IPS DF 19.7 (cell line): ENCODE results near the gene MX2.
"Not testable (repeated sequence)": the region's sequence is repeated elsewhere in the genome, so short reads cannot be mapped to it uniquely, and the experiment has no call there.

ENCODE experiments used
- DNase-seq: peaks from one replicate; pipeline ENCODE4 v3.0.0-alpha.2; 2013; ENCODE audit warnings: low read depth, low spot score

Gene MX2

DNA sequence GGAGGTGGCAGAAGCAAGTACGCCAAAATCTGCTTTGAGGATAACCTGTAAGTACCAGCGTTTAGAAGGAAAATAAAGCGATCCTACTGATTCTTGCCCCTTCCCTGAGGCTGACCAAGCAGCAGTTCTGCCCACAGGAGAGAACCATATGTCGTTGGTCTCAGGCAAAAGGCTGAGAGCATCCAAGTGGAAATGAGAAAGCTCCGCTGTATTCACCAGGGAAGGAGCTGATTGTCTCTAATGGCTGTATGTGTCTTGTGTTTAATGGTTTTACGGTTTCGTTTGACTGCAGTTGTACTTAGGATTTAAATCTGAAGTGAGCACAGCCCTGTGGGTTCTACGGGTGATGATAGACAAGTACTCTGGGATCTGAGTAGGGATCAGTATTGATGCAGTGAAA, 23.4 kb upstream of the MX2 start:
- no peak for DNase-seq

DNA sequence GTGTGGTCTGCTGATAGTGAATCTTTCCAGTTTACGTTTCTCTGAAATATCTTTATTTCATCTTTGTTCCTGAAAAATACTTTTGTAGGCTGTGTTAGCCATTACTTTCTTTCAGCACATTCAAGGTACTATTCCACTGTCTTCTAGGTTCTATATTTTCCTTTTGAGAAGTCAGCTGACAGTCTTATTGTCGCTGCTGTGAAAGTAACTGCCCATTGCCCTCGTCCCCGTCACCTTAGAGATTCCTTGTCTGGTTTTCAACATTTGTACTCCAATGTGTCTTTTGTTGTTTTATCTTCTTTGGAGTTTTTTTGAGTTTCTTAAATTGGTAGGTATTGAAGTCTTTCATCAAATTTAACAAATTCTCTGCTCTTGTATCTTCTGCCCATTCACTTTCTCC, 19.8 kb upstream of the MX2 start:
- DNase-seq = no peak

DNA sequence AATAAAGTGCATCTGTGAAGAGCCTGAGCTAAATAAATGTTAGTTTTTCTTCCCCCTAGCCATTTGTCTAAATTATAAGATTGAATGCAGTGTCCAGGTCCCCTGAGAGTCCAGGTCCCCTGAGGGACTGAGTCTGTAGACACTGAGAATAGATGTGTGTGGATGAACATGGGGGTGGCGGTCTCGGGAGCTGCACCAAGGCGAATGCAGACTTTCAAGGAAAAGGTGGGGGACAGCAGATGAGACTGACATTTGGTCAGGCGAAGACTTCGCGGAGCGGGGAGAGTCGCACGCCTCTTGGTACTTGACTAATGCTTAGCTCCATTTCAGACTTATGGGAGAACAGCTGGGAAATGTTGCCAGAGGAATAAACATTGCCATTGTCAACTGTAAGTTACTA, 17.7 kb upstream of the MX2 start:
- DNase-seq = no peak

DNA sequence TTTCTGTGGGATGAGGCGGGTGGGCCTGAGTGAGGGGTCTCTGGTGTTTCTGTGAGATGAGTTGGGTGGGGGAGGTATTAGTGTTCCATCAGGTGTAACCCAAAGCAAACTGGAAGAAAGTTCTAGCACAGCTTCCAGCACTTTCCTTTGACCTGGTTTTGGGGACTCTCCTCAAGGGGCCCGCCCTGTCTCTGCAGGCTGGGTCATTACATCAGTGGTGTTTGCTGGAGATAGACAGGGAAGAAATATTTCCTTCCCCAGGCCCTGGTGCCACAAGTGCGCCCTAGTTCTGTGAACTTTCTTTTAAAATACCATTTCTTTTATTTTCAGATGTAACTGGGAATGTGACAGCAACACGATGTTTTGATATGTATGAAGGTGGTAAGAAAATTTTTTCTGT, 16.5 kb upstream of the MX2 start:
- no peak for DNase-seq

DNA sequence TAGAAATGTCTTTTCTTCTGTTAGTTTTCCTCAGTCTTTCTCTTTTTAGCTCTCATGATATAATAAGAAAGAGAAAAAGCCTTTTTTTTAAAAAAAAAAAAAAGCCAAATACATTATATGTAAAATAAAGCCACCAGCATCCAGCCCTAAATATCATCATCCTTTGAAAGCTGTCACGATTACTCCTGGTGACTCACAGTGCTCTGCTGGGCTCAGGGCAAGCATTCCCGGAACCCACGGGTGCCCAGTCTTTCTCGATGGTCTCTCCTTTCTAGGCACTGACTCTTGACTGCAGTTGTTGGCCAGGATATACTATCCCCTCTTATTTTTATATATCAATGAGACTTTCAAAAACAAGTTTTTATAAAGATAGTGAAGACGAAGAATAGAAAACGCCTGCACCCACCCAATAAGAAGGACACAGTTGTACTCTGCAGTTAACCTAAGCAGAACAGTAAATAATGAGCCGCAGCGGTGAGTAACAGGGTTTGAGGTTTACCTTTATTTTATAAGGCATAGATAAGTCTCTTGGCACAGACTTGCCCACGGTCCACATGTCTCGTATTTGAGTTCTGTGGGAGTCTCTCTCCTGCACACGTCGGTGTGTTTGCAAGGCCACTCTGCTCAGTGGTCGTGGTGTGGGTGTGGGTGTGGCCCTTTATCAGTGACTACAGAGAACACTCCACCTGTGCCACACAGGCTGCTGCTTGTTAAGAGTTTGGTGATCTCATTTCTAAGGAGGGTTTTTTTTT, 15.7 kb upstream of the MX2 start:
- no peak for DNase-seq

DNA sequence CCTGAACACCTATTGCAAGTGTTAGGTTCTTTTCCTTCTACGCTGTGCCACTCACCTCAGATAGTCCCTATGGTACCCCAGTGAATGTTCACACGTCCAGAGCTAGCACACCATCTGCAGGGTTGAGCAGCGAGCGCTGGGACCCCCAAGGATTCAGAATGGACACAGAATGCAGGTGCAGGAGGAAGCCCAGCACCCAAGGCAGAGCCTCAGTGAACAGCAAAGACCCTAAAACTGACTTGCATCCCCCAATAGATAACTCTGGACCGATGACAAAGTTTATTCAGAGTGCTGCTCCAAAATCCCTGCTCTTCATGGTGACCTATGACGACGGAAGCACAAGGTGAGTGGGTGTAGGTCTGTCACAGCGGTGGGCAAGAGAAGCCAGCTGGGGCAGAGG, 15.1 kb upstream of the MX2 start:
- no peak for DNase-seq

DNA sequence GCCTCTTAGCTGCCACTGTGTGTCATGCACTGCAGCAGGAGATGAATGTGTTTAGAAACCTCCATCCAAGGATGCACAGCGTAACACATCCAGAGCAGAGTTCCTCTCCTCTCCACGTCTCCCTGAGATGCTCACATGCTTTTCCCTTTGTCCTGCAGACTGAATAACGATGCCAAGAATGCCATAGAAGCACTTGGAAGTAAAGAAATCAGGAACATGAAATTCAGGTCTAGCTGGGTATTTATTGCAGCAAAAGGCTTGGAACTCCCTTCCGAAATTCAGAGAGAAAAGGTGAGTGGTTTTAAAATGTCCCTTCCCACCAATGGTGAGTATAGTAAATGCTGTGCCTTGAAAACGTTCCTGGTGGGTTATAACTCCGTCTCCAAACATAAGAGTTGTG, 13.4 kb upstream of the MX2 start:
- no peak for DNase-seq

DNA sequence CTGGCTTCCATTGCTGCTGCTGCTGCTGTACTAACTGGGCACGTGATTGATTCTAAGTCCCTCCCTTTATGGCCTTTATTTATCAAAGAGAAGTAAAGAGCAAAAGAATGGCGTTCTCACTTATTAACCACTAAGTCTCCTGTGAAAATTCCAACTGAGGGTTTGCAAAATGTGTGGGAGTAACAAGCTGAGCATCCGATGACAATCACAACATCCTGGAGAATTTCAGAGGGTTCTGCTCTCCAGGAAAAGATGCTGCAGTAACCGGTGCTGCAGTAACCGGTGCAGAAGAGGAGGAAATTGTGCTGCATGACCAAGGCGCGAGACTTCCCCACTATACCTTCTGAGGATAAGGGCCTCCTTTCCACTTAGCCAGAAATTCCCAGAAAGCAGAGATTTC, 12.7 kb upstream of the MX2 start:
- no peak for DNase-seq

DNA sequence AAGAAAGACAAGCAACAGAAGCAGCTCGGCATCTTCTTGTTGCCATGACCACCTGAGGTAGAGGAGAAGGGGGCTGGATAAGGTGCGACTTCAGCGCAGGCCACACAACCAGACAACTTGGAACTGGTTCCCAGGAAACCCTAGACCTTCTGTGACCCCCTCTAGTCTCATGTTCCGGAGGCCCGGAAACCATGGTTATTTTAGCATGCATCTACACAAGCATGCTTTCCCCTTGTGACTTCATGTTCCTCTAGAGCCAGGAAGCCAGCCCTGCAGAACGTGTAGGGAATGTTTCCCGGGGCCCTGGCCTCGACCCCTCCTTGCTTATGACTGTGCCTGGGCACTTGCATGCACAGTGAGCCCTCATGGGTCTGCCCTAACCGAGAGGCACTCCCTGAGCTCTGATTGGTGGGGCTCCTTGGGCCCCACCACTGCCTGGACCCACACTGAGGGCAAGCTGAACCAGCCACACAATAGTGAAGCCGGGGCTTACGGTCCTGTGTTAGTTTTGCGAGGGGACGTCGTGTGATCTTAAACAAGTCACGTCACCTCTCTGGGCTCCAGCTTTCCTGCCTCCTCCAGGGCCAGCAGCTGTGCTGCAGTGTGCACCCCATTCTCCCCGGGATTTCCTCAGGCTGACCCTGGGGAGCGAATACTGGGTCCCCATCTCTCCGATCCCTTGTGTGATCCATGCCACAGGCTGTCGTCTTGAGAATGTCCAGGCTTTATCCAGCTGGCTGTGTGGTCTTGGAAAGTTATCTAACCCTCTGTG, 12.0 kb upstream of the MX2 start:
- DNase-seq = no peak

DNA sequence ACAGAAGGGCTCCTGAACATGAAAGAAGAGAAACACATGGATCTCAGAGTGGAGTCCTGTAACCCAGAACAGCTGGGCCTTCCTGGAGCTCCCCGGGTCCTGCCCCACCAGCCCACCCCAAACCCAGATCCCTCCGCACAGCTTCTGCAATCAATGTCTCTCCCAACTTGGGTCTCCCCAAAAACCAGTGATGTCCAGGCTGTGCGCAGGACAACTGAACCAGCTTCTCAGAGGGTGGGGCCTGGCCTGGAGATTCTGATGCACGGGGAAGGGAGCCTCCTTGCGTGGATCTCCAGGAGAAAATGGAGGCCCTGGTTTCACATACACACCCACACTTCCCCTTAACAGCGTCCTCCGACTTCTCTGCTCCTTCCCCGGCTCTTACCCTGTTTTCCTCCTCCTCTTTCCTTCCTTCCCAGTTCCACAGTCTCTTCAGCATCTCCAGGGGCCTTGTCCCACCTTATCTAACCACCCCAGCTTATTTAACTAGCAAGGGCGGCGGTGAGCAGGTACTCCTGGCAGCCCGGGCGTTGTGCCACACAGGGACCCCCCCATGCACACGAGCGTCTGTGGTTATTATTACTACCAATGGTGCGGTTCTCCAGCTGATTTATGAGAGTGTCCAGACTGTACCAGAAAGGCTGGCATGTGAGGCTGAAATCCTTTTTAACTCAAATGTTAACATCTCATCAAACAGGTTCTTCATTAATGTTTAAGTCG, 11.2 kb upstream of the MX2 start:
- DNase-seq = no peak

DNA sequence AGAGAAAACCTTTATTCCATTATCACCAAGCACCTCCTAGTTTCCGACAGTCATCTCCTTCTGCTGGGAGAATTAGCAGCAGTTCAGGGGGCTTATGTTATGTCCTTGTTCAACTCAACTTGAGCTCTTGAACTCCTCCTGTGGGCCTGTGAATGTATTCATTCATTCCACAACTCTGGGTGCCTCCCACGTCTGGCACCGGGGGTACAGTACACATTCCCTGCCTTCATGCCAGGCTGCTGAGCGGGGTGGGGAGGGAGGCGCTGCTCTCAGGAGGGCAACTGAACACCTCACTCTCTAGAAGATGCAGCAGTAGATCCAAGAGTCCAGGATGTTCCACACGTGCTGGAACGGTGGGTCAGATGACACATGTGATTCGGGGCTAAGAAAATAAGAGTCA, 4.3 kb upstream of the MX2 start:
- DNase-seq = no peak

DNA sequence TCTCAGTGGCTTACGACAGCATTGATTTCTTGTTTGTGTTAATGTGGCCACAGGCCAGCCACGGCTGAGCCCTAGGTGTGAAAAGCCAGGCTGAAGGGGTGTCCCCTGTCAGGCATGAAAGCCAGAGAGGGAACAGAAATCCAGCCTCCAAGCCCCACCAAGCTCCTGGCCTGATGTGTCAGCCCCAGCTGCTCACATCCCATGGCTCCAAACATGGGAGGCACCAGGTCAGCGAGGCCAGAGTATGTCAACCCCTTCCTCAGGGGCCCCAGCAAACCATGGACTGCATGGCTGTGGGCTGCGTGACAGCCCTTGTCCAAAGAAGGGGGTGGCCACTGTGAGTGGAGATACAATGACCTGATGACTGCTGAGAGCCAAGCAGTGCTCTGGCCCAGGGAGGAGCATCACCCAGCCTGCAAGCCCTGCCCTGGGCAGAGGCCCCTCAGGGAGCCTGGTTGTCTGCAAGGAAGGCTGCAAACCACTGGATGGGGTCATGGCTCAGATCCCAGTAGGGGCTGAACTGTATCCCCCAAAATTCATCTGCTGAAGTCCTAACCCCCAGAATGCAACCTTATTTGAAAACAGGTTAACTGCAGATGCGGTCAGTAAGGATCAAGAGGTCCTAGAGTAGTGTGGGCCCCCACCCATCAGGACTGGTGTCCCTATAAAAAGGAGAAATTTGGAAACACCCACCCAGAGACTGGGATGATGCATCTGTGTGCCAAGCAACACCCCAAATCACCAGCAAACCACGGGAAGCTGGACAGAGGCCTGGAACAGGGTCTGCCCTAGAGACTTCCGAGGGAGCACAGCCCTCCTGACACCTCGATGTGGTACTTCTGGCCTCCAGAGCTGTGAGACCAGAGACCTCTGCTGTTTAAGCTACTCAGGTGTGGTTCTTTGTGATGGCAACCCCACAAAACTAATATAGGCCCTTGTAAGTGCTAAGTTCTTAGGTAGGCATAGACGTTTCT, 3.3 kb upstream of the MX2 start:
- DNase-seq = no peak

DNA sequence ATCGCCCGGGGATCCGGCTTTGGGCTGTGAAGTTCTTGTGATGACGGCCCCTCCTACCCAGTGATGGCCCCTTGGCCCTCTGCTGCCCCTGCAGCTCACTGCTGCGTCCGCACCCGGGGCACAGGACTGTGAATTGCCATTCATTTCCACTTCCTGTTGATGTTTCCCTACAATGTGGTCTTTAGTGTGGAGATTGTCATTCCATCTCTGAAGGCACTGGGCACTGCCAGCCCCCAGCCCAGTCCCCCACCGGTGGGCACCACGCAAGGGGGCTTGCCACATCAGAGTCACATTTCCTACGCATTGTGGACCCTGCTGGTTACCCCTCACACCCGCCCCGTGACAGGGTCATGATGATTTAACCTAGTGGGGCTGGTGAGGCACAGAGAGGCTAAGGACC, 2.5 kb upstream of the MX2 start:
- no peak for DNase-seq

DNA sequence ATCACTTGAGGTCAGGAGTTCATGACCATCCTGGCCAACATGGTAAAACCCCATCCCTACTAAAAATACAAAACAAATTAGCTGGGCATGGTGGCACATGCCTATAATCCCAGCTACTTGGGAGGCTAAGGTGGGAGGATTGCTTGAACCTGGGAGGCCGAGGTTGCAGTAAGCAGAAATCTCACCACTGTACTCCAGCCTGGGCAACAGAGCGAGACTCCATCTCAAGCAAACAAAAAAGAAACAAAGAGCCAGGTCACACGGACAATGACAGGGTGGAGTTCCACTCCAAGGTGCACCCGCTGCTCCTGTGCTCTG, 2.1 kb upstream of the MX2 start:
- DNase-seq = not testable (repeated sequence)

DNA sequence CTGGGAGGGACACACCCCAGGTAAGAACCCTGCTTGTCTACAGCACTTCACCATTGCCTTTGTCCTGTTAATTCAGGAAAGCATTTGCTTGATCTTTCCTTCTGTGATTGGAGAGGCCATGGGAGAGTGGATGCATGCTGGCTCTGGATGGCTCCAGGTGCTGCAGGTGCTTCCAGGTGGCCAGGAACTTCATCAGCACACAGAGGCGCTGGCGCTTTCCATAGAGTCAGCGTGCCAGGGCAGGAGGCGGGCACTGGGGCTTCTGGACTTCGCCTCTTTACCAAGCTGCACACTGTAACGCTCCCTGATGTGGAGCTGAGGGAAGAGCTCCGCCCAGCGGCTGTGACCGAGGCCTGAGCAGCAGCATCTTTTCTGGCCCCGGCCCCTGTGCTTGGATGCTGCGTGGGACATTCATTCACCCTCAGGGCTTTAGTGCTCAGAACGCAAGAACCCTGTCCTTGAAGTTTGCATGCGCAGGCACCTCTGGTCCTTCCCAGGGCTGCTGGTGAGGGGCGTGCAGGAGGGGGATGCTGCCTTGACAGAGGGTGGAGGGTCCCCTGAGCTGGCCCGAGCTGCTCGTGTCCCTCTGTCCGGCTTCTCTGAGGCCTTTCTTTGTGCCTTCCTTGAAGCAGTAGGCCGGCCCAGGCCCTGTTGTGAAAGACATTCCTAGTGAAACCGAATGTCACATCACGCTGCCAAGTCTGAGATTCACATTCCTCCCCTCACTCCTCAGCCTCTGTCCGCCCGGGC, 1.6 kb upstream of the MX2 start:
- no peak for DNase-seq

DNA sequence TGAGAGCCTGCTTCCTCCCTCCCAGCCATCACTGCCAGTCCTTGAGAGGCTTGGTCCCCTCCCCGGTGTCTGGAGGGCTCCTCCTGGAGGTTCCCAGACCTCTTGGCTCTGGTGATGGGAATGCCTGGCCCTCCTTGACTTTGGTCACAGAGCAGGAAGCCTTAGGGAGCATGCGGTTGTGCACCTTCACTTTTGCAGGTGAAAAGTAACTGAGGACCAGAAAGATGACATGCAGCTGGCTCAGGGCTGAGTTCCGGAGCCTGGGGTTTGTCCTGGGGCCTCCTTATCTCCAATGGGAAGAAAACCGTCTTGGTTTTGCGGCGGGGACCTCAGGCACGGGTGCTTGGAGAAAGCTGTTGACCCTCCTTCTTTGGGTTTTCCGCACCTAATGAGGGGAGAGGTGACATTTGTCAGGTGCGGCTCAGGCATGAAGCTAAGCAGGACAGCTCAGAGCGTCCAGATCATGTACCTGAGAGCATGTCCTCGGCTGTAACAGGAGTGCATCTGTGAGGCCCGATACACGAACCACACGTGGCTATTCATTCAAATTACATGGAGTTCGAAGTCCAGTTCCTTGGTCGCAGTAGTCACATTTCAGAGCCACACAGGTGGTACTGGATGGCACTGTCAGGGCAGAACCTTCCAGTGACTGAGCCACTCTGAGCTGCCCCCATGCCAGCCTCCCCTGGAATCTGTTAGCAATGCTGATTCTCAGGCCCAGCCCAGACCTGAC, 608 bp upstream of the MX2 start:
- DNase-seq = no peak

DNA sequence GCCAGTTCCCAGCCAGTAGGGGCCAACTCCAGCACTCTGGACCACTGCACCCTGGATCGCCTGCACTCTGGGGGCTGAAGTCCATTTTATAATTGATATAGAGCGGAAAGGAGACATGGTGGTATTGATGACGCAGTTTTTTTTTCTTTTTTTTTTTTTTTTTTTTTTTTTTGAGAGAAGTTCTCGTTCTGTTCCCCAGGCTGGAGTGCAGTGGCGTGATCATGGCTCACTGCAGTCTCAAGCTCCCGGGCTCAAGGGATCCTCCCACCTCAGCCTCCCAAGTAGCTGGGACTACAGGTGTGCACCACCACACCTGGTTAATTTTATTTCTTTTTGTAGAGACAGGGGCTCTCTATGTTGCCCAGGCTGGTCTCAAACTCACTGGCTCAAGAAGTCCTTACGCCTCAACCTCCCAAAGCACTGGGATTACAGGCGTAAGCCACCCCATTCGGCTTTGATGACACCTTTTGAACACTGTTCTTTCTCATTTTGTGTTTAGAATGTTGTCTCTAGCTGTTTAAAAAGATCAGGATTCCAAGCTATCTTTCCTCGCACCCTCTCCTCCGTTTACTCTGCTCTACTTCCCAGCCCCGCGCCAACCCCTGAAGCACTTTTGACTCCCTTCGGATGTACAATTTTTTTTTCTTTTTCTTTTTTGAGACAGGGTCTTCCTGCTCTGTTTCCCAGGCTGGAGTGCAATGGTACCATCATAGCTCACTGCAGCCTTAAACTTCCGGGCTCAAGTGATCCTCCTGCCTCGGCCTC, 960 bp downstream of the MX2 start:
- DNase-seq = no peak

DNA sequence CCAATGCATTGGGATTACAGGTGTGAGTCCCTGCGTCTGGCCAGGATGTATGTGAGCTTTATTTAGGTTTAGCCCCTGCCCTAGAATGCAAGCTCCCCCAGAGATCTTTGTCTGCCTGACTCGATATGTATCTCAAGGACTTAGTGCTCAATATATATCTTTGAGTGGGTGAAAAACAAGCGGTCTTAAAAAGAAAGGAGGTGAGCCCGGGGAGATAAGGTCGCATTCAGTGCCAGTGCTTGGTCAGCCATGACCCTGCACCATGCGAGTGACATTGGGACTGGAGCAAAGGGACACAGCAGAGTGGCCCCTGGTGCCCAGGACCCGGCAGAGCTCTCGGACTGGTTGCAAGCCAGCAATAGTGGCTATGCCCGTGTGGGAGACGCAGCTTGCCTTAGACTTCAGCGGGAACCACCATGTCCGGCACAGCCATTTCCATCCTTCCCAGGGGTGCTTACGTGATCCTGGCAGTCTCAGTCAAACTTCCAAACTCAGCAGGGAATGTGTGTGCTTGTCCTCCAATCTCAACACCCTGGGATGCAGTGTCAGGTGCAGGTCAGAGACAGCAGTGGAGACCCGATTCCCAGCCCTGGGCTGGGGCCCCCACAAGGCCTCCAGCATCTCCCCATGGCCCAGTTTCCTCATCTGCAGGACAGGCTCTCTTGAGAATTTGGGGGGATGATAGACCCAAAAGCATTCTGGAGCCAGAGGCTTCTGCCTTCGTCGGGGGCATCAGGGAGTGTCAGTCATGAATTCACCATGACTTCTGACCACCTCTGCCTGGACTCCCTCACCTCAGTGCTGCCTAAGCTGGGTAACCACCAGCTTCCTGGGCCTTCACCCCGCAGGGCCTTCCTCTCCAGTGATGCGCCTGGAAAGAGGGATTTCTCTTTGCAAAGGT, 1.8 kb downstream of the MX2 start:
- no peak for DNase-seq

DNA sequence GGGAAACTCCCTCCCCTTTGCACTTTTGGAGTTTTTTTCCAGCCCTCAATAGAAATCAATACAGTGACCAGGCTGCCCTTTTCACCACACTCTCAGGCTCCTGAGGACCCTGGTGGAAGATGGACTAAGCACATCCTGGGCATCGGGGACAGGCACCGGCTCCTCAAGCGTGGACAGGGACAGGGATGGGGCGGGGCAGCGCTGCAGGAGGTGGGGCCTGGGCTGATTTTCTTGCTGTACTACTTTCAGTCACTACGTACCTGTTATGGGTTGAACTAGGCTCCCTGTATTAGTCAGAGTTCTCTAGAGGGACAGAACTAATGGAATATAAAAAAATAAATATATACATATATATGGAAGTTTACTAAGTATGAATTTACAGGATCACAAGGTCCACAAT, 2.5 kb downstream of the MX2 start:
- DNase-seq = no peak
